GM19099 (cell line): ENCODE results near the gene TRIB2.

Experiments
- POLR2A ChIP-seq: IDR thresholded peaks from 3 replicates; pipeline ENCODE4 v1.6.1; 2011; ENCODE audit warnings: low read depth; ENCODE audit not compliant: insufficient read length; ENCODE audit errors: extremely low read depth

TRIB2 gene

GRCh38 chr2:12737738-12738485 is 21.2 kb downstream of the TRIB2 start:
- TF ChIP-seq POLR2A: no peak

- no peak for TF ChIP-seq POLR2A
Measured at GRCh38 chr2:12739721-12740254, 23.1 kb downstream of the TRIB2 start.

- TF ChIP-seq POLR2A: no peak
Measured at GRCh38 chr2:12741380-12741779, 24.6 kb downstream of the TRIB2 start.

GRCh38 chr2:12742891-12743290 is 26.2 kb downstream of the TRIB2 start:
- no peak for TF ChIP-seq POLR2A

GRCh38 chr2:12750166-12750905 is 33.6 kb downstream of the TRIB2 start:
- TF ChIP-seq POLR2A: no peak

DNA sequence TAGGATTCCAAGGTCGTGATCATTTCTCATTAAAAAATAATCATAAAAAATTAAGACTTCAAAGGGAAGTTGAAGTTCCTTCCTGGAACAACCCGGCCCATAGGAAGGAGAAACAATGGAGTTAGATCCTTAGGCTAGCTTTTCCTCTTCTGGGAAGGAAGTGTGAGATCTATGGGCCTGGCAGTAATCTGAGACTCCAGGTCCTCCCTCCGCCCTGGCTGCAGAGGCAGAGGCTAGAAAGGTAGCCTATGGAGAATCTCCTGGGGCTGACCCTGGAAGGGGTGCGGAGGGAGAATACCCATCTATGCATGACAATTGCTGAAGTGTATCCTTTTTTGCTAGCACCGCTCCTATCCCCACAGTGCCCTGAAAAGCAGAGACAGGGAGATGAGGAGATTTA is 37.9 kb downstream of the TRIB2 start:
- TF ChIP-seq POLR2A: no peak

DNA sequence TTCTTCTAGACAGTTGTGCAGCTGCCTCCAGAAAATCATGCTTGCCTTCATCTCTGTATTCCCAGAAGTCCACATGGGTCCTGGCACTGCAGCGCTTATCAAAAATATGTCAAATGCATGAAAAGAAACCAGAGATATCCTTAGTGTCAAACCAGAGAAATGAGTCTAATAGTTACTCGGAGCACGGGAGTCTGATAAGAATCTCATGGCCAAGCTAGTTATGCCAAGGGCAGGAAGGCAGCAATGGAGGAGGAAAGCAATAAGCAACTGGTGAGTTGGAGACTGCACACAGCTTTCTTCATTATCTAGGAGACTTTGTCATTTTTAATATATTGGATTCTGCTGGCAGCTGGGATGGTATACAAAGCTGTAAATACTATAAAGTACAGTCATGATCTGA is 38.6 kb downstream of the TRIB2 start:
- no peak for TF ChIP-seq POLR2A

DNA sequence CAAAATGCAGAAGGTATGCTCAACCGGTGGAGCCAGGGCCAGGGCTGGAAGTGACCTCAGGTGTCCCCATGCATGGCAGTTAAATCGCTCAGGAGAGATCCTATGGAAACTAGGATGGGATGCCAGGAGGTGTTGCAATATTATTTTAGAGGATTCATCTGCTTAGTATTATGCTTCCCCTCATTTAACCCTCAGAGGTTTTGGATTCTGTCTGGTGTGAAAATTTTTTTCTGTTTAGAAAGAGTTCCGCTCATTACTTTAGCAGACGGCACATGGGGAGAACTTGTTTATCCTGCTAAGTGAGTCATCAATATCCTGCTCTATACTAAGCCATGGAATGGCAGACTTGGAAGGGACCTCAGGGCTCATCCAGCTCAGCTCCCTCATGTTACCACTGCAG is 42.5 kb downstream of the TRIB2 start:
- no peak for TF ChIP-seq POLR2A

DNA sequence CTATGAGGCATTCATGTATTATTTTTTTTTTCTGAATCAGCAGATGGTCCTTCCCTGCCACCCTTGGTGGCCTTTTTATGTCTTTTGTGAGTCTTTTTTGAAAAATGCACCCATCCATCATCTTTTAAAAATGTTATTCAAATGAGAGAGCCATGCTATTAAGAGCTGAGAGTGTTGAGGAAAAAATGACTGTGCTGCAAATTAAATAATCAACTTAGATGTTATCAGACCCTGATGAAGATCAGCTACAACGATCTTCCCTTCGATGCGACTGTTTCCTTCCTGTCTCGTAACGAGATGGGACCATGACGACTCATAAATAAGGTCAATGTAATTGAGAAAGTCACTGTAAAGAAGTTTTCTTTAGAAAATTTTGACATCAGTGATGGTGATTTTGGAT is 44.4 kb downstream of the TRIB2 start:
- no peak for TF ChIP-seq POLR2A

- no peak for TF ChIP-seq POLR2A
Measured at GRCh38 chr2:12762337-12762736, 45.6 kb downstream of the TRIB2 start.

DNA sequence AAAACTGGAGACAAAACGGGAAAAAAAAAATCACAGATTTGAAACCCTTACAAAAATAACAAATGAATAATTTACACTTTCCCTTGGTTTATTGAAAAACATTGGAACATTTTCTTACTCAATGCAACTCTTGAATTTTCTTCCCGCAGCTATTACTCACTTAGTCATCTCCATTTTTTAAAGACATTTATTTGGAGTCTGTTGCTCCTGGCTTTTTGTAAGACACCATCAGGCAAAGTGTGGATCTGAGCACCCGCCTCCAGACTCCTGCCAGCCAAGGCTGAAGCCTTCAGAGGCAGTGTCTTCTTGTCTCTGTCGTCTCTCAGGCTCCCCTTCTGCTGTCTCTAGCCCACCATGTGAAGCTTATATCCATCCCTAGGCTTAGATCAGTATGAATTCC is 46.2 kb downstream of the TRIB2 start:
- TF ChIP-seq POLR2A: no peak

DNA sequence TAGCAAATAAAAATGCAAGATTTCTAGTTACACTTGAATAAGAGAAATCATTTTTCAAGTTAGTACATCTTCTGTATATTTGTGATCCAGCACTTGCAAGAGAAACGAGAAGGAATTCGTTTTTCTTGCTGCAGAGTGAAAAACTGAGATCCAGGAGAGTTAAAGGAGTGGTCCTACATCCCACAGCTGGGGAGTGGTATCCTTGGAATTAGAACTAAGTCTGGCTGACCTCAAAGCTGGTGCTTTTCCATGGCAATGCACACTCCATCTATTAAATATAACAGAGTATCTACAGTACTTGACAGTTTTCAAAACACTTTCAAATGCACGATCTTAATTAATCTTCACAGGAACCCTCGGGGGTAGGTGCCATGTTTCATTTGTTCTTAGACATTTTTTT is 46.8 kb downstream of the TRIB2 start:
- TF ChIP-seq POLR2A: no peak

- TF ChIP-seq POLR2A: no peak
Measured at GRCh38 chr2:12764075-12764730, 47.5 kb downstream of the TRIB2 start.

DNA sequence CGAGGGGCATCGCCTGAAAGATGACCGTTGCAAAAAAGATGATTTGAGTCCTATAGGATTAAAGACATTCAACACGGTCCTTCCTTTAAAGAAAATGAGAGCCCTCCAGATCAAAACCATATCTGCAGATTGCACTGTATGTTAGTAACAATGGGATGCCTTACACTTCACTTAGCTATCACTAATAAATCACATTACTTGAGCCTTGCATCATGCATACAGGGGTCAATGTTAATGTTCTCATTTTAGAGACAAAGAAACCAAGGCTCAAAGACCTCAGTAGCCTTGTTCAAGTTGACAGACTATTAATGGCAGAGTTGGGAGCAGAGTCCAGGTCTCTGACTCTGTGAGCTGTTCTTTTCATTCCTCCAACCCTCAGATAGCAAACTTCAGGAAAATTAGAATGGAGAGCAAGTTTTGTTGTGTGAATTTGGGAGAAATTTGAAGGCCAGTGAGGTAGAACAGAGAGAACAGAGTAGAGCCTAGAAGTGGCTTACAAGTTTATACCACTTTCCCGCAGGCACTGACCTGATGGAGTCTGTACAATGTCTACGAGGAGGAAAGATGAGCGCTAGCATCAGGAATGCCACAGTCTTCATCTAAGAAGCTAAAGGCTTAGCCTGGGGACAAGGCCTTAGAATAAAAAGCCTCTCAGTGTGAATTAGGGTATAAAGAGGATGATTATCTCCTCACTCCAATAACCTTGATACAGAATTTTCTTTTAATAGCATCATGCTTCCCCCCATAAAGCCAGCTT is 48.3 kb downstream of the TRIB2 start:
- TF ChIP-seq POLR2A: no peak

GRCh38 chr2:12766421-12766879 is 49.7 kb downstream of the TRIB2 start:
- no peak for TF ChIP-seq POLR2A

DNA sequence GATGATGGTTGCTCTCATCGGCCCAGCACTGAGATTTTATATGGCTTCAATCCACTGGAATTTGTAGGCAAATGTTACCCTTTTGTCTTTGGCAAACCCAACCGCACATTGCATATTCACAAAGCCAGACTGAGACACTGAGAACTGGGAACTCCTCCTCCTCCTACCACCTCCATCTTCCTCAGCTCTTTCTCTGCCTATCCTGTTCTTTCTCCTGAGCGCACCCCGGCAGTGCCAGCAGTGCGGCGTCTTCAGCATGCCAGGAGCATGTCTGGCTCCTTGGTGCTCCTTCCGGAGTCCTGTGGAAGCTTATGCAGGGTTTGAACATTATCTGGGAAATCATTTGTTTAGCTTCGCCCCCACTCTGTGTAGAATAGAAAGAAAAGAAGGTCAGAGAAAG is 50.8 kb downstream of the TRIB2 start:
- TF ChIP-seq POLR2A: no peak
